ENCODE measurements around the gene RTBDN.

DNA sequence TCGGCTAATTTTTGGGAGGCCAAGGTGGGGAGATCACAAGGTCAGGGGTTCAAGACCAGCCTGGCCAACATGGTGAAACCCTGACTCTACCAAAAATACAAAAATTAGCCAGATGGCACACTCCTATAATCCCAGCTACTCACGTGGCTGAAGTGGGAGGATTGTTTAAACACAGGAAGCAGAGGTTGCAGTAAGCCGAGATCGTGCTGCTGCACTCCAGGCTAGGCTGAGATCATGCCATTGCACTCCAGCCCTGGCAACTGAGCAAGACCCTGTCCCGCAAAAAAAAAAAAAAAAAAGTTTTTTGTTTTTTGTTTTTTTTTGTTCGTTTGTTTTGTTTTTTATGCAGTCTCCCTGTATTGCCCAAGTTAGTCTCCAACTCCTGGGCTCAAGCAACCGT is 25.2 kb upstream of the RTBDN start:
- TF ChIP-seq, protein P1, sequence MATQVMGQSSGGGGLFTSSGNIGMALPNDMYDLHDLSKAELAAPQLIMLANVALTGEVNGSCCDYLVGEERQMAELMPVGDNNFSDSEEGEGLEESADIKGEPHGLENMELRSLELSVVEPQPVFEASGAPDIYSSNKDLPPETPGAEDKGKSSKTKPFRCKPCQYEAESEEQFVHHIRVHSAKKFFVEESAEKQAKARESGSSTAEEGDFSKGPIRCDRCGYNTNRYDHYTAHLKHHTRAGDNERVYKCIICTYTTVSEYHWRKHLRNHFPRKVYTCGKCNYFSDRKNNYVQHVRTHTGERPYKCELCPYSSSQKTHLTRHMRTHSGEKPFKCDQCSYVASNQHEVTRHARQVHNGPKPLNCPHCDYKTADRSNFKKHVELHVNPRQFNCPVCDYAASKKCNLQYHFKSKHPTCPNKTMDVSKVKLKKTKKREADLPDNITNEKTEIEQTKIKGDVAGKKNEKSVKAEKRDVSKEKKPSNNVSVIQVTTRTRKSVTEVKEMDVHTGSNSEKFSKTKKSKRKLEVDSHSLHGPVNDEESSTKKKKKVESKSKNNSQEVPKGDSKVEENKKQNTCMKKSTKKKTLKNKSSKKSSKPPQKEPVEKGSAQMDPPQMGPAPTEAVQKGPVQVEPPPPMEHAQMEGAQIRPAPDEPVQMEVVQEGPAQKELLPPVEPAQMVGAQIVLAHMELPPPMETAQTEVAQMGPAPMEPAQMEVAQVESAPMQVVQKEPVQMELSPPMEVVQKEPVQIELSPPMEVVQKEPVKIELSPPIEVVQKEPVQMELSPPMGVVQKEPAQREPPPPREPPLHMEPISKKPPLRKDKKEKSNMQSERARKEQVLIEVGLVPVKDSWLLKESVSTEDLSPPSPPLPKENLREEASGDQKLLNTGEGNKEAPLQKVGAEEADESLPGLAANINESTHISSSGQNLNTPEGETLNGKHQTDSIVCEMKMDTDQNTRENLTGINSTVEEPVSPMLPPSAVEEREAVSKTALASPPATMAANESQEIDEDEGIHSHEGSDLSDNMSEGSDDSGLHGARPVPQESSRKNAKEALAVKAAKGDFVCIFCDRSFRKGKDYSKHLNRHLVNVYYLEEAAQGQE (IDR thresholded peaks at IDR 0.05; ENCODE audit: insufficient replicate concordance, low read depth): no peak
- TF ChIP-seq, protein P2, sequence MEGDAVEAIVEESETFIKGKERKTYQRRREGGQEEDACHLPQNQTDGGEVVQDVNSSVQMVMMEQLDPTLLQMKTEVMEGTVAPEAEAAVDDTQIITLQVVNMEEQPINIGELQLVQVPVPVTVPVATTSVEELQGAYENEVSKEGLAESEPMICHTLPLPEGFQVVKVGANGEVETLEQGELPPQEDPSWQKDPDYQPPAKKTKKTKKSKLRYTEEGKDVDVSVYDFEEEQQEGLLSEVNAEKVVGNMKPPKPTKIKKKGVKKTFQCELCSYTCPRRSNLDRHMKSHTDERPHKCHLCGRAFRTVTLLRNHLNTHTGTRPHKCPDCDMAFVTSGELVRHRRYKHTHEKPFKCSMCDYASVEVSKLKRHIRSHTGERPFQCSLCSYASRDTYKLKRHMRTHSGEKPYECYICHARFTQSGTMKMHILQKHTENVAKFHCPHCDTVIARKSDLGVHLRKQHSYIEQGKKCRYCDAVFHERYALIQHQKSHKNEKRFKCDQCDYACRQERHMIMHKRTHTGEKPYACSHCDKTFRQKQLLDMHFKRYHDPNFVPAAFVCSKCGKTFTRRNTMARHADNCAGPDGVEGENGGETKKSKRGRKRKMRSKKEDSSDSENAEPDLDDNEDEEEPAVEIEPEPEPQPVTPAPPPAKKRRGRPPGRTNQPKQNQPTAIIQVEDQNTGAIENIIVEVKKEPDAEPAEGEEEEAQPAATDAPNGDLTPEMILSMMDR (IDR thresholded peaks at IDR 0.05; ENCODE audit: insufficient read depth, low read length): no peak
- TF ChIP-seq POLR2AphosphoS5 (IDR thresholded peaks at IDR 0.05; ENCODE audit: low read depth): no peak

All from HL-60 (cell line).